HG03460 (cell line): ENCODE measurements around the gene DCDC2C.

ENCODE experiments used
- ATAC-seq: cut with Tn5 transposase; IDR thresholded peaks from one replicate; pipeline ENCODE4 v1.9.1; 2021; ENCODE audit not compliant: unreplicated experiment

DCDC2C gene

DNA sequence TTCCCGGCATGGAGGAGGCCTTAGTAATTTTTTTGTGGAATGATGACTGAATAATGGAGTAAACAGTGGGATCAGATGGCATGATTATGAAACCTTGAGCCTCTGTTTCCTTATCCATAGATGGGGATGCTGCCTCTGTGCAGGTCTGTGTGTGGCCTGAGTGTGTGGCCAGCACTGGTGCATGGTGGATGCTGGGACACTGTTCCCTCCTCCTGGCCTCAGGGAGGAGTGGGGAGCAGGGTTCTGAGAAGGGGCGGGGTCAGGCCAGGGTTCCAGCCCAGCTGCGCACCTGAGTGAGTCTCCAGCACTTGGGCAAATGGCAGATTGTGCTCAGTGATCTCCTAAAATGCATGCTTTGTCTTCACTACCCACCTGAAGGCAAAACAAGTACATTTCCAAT, 66.4 kb downstream of the DCDC2C start:
- no peak for ATAC-seq

DNA sequence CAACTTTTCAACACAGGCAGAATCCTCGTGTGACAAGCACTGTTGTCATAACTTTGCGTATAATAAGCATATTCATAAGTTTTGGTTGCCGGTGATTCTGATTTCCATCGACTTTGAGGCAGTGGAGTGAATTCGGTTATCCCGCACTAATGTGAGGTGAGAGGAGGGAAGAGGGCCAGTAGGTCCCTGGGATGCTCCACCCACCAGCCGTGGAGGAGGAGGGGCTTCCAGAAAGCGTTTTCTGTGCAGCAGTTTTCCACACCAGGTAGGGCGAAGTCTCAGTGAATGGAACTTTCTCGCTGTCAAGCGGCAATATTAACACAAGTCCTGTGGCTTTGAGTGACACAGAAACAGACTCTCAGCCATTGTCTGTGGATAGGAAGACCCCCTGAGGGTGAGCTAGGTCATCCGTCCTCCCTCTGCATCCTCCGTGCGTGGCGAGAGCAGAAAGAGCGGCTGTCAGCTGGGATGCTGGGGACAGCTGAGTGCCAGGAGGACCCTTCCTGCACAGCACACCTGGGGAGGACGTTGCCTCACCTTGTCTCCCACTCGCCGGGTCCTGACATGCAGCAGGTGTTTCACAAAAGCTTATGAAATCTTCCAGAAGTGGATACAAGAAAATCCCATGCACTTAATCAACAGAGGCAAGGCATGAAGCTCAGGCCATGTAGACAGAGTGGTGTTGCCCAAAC, 67.5 kb downstream of the DCDC2C start:
- no peak for ATAC-seq

DNA sequence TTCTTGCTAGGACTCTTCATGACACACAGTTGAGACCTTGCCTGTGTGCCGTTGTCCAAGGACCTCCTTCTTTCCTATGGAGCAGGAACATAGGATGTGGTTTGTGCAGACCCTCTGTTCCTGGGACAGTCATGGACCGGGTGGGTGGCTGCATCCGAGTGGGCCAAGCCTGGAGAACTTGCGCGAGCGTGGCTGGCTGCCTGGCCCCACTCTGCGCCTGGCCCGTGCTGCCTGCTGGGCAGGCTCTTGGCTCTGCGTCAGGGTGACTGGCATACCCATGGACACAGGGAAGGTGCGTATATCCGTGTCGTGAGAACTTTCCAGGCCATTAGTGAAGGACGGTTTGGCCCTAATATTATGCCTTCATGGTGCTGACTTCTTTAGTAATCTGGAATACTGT, 68.2 kb downstream of the DCDC2C start:
- no peak for ATAC-seq

DNA sequence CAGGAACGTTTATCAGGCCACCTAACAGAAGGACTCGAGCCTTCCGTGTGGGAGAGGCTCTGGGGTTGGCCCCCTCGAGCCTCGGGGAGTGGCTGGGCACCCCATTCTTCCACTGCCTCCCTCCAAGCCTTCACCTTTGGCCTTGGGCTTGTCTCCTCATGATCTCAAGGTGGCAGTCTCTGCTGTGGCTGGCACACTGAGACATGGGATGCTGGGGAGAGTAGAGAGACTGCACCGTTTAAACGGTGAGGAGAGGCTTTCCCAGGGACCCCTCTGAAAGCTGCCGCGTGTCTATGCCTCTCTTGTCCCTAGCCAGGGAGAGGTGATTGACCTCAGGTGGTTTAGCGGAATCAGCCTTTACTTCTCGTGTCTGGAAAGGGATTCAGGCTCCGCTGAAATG, 71.0 kb downstream of the DCDC2C start:
- ATAC-seq, result no peak

DNA sequence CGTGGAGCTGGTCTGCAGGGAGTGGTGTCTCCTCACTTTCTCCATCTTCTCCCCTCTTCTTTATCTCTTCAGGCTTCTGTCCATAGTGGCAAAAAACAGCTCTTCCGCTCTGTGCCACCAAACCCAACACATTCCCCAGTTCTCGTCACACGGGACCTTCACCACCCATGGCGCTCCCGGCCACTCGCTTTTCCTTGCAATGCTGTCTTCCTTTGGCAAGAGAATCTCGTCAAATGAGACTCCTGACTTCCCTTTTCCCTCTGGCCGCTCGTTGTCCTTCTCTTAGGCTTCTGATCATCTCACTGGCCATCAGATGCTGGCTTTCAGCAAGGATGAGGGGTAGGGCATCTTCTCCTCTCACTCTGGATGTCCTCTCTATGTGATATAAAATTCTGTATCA, 72.9 kb downstream of the DCDC2C start:
- ATAC-seq, result no peak

DNA sequence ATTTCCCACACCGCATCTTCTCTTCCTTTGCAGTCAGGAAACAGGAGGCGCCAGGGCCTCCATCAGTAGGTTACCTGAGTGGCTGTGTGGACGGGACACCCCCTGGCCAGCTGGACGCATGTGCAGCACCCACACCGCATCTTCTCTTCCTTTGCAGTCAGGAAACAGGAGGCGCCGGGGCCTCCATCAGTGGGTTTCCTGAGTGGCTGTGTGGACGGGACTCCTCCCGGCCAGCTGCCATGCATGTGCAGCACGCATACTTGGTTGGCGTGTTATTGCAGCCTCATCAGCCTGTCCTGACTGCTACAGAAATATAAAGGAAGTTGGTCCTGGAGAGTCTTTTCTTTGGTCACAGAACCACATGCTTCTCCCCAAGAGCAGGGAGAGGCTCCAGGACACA, 74.6 kb downstream of the DCDC2C start:
- no peak for ATAC-seq

DNA sequence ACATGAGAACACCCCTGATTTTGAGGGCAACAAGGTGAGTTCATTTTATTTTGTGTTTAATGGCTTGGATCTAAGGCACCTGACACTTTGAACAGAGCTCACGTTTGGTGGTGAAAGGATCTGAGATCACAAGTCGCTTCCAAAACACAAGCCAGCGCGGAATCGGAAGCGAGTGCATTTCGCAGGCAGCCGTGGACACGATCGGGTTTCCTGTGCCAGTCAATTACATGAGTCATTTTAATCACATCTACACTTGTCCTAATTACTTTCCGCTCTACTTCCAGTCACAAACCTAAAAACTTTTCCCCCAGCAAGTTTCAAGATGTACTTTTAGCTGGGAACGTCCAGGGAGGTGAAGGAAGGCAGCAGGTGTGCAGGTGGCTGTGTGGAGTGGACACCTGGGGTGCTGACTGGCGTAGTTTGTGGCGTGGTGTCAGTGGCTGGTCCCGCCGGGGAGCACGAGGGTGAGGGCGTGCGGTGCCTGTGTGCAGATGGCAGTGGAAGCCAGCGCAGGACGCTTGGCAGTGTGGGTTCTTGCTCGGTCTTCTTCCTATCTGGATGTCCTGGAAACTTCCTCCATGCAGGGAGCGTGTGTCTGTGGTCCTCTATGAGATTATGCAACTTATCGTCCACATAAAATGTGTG, 75.6 kb downstream of the DCDC2C start:
- no peak for ATAC-seq

DNA sequence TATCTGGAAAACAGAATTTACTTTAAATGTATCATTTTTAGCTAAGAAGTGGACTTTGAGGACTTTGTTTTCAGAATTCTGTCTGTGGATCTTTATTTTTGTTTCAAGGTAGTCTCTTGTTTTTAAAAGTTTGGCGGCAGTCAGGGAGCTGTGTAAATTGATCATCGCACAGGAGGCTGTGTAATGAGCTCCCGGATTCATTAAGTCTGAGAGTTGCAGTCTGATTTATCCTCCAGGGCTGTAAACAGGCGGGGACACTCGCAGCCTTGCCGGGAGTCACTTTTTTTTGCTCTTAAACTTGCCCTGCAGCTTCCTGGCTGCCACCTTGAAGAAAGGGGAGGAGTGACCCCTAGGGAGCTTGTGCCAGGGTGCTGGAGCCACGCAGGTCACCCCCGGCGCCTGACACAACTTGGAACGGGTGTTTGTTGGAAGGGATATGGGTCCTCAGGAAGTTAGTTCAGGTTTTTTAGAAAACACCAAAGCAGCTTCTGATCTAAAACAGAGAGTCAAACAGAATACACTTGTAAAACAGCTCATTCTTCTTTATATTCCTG, 76.2 kb downstream of the DCDC2C start:
- no peak for ATAC-seq

DNA sequence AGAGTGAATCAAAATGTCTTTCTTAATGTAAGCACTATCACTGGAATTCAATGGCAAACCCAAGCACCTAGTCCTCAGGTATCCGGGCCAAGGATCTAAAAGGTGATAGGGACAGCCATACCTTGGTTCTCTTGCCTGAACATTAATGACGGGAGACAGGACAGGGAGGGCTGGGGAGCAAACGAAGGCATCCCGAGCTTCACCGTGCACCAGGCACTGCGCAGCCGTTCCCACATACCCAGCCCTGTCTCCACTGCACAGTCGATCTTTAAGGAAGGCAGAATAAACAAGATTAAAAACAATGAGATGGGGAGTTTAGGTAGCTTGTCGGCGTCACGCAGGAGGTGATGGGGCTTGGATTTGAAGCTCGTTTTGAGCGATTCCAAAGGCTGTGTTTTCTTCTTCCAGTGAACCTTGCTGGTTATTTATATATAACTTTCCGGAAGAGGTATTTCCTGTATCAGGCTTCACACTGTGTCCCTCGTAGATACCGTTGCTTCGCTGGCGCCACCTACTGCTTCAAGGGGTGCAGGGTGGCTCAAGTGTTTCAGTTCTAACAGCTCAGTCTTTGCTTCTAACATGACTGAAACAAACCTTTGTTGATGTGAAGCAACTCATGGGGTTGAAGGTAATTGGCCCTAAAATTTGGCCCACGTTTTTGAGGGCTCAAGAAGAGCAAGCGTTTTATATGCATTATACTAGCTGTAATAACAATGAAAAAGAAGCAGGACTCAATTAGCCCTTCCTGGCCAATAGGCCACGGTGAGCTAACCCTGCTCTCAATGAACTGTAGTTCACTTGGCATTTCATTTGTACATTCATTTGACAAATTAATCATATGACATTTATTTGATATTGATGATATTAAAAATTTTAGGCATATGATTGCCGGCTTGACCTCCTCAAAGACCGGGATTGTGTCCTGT, 77.4 kb downstream of the DCDC2C start:
- ATAC-seq, result peak; percentile 95

DNA sequence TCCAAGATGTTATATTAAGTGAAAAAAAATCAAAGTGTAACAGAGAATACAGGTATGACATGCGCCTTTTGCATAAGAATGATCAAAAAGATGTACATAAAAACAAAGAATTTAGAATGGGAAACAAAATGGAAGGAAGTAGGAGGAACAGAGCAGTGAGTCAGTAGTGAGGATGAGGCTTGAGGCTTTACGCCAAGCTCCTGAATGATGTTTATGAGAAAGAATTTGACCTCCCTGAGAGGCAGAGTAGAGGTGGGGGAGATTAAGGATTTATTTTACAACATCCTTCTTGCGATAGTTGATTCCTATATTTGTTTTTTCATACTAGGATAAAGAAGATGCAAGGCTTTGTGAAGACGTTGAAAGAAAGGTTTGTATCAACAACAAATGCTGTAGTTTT, 81.4 kb downstream of the DCDC2C start:
- no peak for ATAC-seq

DNA sequence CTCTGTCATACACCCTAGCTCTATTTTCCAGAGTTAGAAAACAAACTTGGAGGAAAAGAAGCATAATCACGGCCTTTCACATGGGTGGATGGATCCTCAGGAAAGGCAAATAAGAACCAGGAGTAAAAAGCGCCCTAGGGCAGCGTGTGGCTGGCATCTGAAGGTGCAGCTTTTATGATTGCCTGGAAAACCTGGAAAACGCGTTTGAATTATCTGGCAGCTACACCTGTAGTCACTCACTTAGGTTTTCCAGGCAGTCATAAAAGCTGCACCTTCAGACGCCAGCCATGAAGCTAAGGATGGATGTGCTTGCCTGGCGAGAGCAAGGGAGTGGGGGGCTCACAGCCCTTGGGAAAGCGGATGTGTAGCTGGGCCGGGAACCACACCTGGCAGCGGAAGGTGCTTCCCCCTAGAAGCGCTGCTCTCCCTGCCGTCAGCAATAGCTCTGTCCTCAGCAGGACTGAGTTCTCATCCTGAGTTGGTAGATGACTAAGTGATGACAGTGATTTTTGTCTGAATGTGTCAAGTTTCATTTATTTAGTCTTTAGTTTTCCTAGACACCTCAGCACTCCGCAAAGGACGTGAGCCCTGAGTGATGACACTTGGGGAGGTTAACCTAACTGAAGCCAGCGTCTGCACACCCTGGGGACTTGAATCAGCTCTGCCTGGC, 82.0 kb downstream of the DCDC2C start:
- ATAC-seq, result no peak

DNA sequence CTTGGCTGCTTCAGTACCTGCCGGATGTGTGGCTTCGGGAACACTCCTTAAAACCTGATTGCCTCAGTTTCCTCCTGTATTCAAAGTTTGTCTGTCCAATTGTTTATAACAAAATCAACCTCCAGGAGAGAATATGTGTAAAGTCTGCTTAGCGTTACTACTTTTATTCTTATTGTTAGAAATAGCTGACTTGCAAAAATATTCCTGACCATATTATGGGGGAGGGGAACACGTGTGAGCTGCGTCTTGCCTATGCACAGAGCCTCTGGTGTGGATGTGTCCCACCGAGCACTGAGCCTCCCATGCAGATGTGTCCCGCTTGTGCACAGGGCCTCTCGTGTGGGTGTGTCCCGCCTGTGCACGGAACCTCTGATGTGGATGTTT, 82.5 kb downstream of the DCDC2C start:
- ATAC-seq, result no peak

DNA sequence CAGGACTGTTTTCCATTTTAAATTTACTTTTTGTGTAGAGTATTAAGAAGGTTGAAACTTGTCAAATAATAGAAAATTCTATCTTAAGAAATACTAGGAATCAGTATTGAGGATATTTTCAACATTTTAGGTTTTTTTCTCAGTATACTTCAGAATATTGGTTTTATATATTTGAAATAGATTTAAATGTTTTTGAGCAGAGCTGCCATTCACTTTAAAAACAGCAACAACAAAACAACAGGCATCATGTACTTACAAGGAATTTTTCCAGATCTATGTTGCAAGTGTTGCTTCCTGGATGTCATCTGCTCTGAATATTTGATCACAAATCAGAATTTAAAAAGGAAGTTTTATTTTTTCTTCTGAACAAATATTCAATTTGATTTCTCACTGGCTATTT, 84.4 kb downstream of the DCDC2C start:
- no peak for ATAC-seq

DNA sequence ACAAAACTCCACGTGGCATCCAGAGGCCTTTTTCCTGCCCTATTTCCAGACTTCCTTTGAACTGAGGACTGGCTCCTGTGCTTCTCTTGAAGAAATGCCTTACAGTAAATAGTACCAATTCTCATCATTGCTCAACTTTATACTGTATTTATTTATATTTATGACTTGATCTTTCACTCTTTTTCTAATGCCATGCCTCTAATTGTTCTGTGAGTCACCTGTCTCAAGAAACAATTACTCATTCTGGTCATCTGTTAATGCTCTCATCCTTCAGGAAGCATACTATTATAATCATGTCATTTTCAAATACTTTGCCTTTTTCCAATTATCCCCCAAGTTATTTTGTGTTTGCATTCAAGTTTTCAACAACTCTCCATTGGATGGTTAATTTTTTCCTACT, 85.9 kb downstream of the DCDC2C start:
- ATAC-seq, result no peak

DNA sequence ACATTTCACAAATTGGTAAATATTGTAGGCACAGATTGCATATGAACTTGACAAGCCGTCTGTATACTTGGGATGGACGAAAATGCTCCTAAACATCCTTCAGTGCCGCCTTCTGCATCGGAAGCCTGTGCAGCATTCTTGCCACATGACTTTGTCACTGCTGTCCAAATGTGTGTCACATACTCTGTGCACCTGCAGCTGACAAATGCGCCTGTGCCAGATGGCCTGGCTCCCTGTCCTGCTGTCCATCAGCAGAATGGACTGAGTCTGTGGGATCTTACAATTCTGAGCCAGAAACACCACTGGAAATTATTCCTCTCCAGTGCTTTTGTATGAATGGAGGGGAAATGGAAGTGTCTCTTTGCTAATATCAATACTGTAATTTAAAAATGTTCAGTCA, 89.9 kb downstream of the DCDC2C start:
- ATAC-seq, result no peak

DNA sequence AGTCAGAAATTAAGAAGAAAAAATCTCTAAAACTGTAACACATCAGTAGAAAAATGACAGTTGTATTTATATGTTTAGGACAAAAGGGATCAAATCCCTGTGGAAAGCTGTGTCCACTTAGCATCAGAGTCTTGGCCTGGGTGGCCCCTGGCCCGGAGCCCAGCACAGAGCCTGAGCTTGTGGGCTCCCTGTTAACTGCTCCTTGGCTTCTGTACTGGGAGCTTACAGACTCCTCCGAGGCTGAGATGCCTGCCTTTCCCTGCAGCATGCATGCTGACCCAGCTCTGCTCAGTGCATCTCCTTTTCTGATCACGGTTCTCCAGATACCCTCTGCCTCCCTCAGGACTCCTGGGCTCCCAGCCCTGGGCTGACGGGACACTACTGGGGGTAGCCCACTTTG, 98.1 kb downstream of the DCDC2C start:
- no peak for ATAC-seq

DNA sequence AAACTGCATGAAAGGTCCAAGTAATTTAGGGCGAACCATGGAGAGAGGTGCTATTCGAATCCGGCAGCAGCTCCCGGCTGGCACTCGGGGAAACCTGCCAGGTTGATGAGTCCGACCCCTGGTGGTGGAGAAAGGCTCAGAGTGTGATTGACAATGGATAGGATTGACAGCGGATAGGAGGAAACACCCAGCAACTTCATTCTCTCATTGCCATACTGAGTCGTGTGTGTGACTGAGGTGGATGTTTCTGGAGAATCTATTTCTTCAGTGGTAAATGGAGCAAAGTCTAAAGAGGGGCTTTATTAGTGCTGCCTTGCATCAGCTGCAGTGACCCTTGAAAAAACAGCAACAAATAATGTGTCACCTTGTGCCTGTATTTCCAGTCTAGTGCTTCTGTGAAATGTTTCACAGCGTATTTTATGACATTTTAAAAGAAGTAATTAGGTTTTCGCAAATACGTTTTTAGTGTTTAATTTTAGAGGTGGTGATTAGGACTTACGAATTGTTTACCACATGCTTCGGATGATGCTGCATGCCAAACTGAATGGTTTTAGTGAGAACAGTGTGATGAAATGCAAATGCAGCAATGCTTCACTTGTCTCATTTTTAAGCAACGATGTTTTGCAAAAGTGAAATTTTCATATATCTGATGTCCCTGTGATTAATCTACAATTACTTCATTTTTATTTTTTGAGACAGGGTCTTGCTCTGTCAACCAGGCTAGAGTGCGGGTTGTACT, 102.0 kb downstream of the DCDC2C start:
- ATAC-seq, result no peak

DNA sequence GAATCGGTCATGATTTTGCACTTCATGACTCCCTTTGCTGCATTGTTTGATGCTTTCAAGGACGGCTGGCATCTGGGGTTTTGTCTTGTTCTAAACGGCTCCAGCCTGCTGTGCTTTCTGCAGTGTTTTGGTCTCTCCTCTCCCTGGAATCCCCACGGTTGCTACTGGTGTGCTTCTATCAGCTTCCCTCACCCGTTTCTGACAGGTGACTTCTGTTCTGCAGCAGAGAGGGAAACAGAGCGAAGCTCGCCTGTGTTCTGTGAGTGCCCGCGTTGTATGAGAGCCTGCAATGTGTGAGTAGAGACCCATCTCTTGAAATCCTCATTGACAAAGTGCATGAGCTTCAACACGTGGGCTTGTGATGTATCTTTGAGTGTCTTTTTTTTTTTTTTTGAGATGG, 102.8 kb downstream of the DCDC2C start:
- ATAC-seq, result no peak

DNA sequence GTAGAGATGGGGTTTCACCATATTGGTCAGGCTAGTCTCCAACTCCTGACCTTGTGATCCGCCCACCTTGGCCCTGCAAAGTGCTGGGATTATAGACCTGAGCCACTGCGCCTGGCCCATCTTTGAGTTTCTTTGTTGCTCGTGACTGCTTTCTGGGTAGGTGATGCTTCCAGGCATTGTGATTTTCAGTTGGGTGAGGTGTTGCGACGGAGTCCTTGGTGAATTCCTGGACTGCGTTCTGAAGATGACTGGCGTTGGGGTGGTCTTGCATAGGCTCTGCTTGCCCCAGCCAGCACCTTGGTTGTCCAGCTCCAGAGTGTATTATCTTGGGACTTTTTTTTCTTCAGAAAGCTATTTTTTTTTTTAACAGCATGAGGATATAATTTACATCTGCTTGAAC, 103.4 kb downstream of the DCDC2C start:
- no peak for ATAC-seq

DNA sequence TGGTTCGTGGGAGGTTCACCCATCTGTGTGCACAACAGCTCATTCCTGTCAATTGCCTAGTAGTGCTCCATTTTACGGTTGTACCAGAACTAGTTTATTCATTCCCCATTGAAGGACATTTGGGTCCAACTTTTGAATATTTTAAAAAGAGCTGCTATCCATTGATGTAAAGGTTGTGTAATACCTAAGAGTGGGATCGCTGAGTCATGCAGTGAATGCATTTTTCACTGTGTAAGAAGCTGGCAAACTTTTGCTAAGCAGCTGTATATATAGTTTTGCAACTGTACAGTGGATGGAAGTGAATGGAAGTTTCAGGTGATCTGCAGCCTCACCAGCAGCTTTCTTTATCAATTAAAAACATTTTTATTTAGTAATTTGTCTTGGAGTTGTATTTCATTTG, 104.5 kb downstream of the DCDC2C start:
- ATAC-seq, result no peak
